Right atrium auricular region (tissue), 2 donors: ENCODE data around the gene KCNIP1. TPM values are rescaled to one million over a fixed set of nuclear protein-coding genes. Genes with fewer than 3 reads are reported as not detected.

Experiments used
- DNase-seq: peaks from one replicate; pipeline ENCODE4 v3.0.0-alpha.2; 2019; ENCODE audit warnings: low spot score
- H3K27ac ChIP-seq, 2 donors: fragments of 200-600 bp; sonication (generic); 1 replicate in 1 of 2; 2 replicates in 1 of 2; pipeline ENCODE4 v1.5.1; 2016 to 2019
- H3K27me3 ChIP-seq, 2 donors: fragments of 200-600 bp; sonication (generic); one replicate each; pipeline versions ENCODE4 v1.5.1 to v1.6.0; 2017 to 2019
- H3K36me3 ChIP-seq: fragments of 200-600 bp; sonication (generic); one replicate; pipeline ENCODE4 v1.5.1; 2016
- H3K4me1 ChIP-seq, 2 donors: fragments of 200-600 bp; sonication (generic); one replicate each; pipeline versions ENCODE4 v1.5.1 to v1.6.0; 2017 to 2019
- H3K4me3 ChIP-seq, 2 donors: fragments of 200-600 bp; sonication (generic); 1 replicate in 1 of 2; 2 replicates in 1 of 2; pipeline ENCODE4 v1.5.1; 2017 to 2019; ENCODE audit warnings: mild to moderate bottlenecking in 1 of 2, moderate library complexity in 1 of 2
- H3K9me3 ChIP-seq, 2 donors: fragments of 200-600 bp; sonication (generic); one replicate each; pipeline ENCODE4 v1.5.1; 2019
- CTCF ChIP-seq, 2 donors: fragments of 200-600 bp; sonication (generic); IDR thresholded peaks; one replicate each; pipeline ENCODE4 v1.5.1; 2019; ENCODE audit warnings: antibody characterized with exemption in 2 of 2
- total RNA-seq, 2 donors: library from RNA; depleted of rRNA; stranded (reverse); fragments of >200 nt; gene quantifications; one replicate each; pipeline ENCODE4 v1.1.0, GENCODE V29; 2016

Gene KCNIP1
- total RNA-seq, 2 donors from 2014 or later = not detected

GRCh38 chr5:170769246-170769645, 265.4 kb downstream of the KCNIP1 start:
- no peak for DNase-seq
- Histone ChIP-seq H3K27me3 (no peaks in the 10 kb centered on the region), H3K4me1 (no peaks in the 10 kb centered on the region), H3K27ac (no peak overlapping the region), H3K4me3 (no peak overlapping the region), H3K9me3 (no peaks in the 10 kb centered on the region), H3K36me3 (no peaks in the 10 kb centered on the region)
- TF ChIP-seq CTCF (IDR thresholded peaks at IDR 0.05) = no peak

GRCh38 chr5:170769898-170770416, 266.1 kb downstream of the KCNIP1 start:
- no peaks in the 10 kb centered on the region for H3K9me3 ChIP-seq
- no peak for DNase-seq
- H3K4me1 ChIP-seq = no peaks in the 10 kb centered on the region
- H3K27me3 ChIP-seq = no peaks in the 10 kb centered on the region
- TF ChIP-seq CTCF (IDR thresholded peaks at IDR 0.05) = no peak
- H3K27ac ChIP-seq = no peak overlapping the region
- no peaks in the 10 kb centered on the region for H3K36me3 ChIP-seq
- no peak overlapping the region for H3K4me3 ChIP-seq

- H3K27me3 ChIP-seq = no peaks in the 10 kb centered on the region
- H3K27ac ChIP-seq = no peak overlapping the region
- TF ChIP-seq CTCF (IDR thresholded peaks at IDR 0.05) = no peak
- H3K4me3 ChIP-seq = no peak overlapping the region
- no peaks in the 10 kb centered on the region for H3K36me3 ChIP-seq
- no peak for DNase-seq
- no peaks in the 10 kb centered on the region for H3K4me1 ChIP-seq
- H3K9me3 ChIP-seq = no peaks in the 10 kb centered on the region
These were observed 267.7 kb downstream of the KCNIP1 start for GRCh38 chr5:170771496-170771895.

GRCh38 chr5:170773024-170773985, 269.5 kb downstream of the KCNIP1 start:
- Histone ChIP-seq H3K36me3 (no peaks in the 10 kb centered on the region), H3K27me3 (no peaks in the 10 kb centered on the region), H3K4me1 (no peaks in the 10 kb centered on the region), H3K27ac (no peak overlapping the region), H3K9me3 (no peaks in the 10 kb centered on the region), H3K4me3 (no peak overlapping the region)
- TF ChIP-seq CTCF (IDR thresholded peaks at IDR 0.05) = no peak
- DNase-seq = no peak

GRCh38 chr5:170774831-170775230, 271.0 kb downstream of the KCNIP1 start:
- no peak overlapping the region for H3K4me3 ChIP-seq
- TF ChIP-seq CTCF (IDR thresholded peaks at IDR 0.05) = no peak
- H3K4me1 ChIP-seq = no peaks in the 10 kb centered on the region
- no peaks in the 10 kb centered on the region for H3K9me3 ChIP-seq
- no peaks in the 10 kb centered on the region for H3K36me3 ChIP-seq
- DNase-seq = no peak
- no peak overlapping the region for H3K27ac ChIP-seq
- no peaks in the 10 kb centered on the region for H3K27me3 ChIP-seq
